GM15510 (cell line): Measurements from ENCODE around the gene PDE4D.

ENCODE experiments used
- POLR2A ChIP-seq: IDR thresholded peaks from 3 replicates; pipeline ENCODE4 v1.6.1; 2011; ENCODE audit warnings: borderline replicate concordance; ENCODE audit not compliant: insufficient read length; ENCODE audit errors: extremely low read depth

The PDE4D gene

DNA sequence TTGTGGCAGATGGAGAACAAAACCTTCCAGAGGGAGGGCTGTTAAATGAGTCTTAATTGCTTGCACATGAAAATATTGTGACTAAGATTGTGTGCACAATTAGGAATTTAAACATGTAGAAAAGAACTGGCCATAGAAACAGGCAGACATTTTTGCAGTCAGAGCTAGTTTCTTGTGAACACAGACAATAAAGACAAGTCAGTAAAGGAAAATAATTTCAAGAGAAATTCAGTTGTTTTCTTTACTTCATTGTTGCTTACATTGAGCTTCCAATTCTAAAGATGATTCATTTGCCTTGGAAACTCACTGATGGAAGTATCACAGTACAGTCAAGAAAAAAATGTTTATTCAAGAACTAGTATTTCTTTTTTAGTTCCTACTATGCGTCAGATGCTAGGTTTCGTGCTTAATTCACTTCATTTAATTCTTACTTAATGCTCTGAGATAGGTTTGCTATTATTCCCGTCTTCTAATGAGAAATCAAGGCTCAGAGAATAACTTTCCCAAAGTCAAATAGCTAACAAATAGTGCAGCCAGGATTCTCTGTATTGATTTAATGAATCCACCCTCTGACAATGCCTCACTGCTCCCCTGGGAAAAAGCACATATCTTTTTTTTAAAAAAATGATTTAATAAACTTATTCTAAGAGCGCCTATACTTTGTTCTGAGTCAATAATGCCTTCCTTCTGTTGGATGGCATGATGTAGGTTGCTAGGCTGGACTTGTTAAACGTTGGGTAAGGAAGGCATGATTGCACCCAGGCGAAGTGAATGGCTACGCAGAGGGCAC lies 729.3 kb downstream of the PDE4D start:
- TF ChIP-seq POLR2A: no peak

DNA sequence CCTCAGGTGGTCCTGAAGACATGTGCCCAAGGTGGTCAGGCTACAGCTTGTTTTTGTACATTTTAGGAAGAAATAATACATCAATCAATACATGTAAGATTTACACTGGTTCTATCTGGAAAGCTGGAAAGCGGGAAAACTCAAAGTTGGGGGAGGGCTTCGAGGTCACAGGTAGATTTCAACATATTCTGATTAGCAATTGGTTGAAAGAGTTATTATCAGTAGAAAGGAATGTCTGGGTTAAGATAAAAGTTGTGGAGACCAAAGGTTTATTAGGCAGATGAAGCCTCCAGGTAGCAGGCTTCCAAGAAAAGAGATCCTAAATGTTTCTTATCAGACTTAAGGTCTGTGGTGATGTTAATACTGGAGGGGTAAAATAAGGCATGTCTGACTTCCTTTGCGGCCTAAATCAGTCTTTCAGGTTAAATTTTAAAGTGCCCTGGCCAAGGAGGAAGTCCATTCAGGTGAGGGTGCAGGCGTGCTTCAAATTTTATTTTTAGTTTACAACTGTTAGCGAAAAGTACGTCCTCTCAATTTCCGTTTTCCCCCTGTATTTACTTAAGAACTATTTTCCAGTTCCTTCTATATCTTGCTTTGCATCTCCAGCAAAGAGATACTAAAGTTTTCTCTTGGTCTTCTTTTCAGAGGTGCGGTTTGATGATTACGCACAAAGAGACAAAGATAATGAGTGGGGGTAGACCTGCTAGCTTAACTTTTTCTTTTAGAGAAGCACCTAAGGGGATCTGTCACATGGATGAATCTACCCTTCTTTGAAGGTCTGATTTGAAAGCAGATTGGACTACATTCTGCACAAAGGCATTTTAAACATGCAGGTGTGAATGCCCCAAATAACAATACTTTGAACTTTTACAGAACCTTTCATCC lies 732.1 kb downstream of the PDE4D start:
- TF ChIP-seq POLR2A: no peak

DNA sequence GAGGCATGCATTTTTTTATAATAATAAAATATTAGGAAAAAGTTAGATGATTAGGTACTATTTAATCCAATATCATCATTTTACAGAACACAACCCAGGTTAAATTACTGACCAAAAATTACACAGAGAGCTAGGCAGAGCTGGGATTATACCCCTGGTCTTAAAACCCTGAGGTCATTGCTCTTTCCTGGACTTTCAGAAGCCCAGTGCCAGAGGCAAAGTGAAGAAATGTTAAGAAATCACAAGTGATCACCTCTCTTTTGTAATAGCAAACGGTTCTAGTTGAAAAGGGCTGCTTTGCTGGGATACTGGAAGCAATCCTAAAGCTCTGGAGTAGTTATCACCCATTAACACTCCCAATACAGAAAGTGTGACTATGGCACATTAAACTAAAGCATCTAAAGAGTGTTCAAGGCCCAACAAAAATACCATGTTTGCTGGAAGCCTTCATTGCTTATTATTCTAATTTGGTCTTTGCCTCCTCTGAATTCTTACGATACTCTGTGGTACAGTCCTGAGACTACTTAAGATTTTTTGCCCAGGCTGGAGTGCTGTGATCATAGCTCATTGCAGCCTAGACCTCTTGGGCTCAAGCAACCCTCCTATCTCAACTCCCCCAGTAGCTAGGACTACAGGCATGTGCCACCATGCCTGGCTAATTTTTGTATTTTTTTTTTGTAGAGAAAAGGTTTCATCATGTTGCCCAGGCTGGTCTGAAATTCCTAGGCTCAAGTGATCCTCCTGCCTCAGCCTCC lies 734.7 kb downstream of the PDE4D start:
- no peak for TF ChIP-seq POLR2A

DNA sequence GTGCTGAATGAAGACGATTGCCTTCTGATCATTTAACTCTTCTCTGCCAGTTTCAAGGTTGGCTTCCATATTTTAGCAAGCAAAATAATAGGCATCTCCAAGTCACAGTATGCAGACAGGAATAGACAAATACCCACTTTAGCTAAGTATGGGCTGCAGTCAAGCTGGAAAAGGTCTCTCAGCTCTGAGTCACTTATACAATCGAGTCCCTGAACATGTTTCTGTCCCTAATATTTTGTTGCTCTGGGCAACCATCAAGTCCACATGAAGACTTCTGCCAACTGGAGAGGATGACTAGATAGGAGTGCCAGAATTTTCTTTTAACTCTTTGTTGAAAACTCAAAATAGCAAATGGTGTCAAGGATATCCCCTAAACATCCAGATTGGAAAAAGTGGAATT lies 735.4 kb downstream of the PDE4D start:
- TF ChIP-seq POLR2A: no peak

DNA sequence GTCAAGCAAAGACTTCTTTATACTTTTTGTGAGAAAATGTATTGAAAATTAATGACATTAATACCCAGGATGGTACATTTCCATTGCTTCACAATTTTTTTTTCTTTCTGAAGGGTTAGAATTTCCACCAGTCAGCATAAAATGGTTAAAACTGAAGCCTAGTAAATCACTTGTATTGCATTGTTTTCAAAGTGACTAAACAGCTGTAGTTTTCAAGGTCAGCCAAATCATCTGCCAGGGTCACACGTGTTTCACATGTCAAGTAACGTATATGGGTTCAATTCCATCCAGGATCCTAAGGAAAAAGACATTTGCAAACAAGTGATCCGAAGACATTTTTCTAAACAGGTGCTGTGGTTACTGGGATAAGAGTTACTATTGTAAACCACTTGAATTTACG lies 736.5 kb downstream of the PDE4D start:
- no peak for TF ChIP-seq POLR2A

DNA sequence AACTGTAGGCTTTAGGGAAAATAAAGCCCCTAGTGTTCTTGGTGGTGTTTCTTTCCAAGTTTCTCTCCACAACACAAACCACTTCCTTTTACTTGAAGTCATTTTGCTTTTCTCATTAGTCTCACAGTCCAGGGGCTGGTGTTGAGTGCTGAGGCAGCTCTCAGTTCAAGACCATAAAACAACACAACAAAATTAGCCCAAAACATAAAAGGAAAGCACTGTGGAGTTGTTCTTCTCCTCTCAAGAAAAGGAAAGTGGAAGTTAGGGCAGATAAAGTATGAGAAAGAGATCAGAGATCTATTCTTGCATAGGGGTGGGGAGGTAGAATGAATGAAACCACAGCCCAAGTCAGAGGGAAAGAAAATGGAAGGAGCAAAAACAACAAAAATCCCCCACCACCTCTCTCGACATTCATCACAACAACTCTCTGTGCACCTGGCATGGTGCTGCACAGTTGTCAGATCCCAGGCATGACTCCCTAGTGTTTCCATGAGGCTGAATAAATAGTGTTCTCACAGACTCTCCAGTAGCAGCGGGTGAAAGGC lies 740.8 kb downstream of the PDE4D start:
- TF ChIP-seq POLR2A: no peak

DNA sequence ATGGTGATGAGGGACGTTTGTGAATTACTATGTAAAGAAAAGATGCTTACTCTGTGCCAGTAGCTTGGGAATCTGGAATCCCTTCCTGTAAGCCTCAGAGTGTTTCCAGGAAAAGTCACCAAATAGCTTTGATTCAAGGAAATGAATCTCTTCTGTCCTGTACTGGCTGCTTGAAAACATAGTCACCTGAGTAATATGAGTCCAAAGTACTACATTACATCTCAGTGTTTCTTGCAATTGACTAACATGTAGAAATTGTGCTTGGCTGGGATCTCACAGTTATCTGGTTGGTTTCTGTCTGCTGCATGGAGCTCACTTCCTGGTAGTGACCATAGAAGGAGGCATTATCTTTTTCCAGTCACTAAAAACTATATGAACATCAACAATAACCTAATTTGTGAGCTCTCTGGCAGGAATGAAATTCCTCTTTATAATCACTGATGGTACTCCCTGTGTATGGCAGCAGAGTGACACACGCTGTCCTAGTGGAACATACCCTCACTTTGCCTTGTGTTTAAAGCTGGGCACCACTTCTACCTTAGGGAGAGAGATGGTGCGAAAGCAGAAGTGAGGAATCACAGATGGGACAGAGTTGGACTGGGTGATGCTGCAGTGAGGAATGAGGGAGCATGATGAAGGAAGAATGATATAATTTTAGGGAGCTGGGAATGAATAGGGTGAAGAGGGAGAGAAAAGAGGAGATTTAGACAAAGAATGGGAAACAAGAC lies 742.2 kb downstream of the PDE4D start:
- no peak for TF ChIP-seq POLR2A

DNA sequence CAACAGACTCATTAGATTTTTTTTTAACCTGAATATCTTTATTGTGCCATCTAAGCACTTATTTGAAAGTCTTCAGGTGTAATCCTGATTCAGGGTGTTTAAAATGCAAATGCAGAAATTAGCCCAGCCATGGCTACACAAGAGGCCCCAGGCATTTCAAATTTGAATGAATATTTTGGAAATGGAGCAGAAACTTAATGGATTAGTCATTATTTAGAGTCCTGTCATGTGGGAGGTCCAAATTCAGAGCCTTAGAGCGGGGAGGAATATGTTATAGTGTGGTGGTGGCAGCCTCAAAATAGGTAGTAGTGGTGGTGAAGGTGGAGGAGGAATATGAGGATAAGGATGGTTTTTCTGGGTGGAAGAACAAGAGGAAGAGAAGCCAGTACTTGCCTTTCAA lies 743.7 kb downstream of the PDE4D start:
- no peak for TF ChIP-seq POLR2A

DNA sequence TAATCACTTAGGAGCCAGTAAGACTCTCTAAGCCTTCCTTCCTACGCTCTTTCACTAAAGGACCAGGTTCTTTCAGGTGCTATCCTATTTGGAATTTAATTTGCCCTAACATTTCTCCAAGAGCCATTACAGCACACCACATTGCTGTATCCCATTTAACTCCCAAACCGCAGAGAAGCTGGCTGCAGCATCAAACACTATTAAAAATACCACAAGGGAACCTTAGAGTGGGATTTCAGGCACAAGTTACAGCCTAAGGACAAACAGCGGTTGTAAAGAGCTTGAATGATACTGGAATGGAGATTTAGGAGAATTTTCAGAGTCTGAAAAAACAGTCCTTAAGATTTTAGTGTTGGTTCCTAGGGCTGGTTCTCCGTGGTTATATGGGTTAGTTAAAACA lies 744.3 kb downstream of the PDE4D start:
- TF ChIP-seq POLR2A: no peak

DNA sequence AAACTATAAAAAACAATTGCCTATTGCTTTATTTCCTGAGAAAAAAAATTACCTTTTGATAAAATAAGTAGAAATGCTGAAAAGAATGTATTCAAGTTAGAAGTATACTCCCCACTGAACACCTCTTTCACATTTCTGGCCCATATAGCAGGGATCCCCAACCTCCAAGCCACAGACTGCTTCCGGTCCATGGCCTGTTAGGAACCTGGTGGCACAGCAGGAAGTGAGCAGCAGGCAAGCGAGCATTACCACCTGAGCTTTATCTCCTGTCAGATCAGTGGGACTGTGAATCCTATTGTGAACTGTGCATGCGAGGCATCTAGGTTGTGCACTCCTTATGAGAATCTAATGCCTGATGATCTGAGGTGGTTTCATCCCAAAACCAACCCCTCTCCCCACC lies 746.8 kb downstream of the PDE4D start:
- TF ChIP-seq POLR2A: no peak

DNA sequence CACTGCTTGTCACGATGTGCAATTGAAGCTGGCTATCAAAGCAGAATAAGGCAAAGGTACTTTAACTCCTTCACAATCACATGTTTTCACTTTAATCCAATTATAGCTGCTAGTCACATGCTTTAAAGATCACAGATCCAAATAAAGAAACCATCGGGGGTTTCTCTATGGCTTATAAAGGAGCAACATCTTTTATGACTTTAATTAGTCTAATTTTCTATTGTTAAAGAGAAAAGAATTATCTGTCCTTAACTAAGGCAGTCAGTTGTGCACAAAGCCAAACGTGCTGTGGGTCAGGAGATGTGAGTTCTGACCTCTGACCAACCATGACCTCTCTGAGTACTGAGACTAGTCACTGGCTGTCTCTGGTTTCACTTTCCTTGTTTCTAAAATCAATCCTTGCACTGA lies 749.6 kb downstream of the PDE4D start:
- TF ChIP-seq POLR2A: no peak

DNA sequence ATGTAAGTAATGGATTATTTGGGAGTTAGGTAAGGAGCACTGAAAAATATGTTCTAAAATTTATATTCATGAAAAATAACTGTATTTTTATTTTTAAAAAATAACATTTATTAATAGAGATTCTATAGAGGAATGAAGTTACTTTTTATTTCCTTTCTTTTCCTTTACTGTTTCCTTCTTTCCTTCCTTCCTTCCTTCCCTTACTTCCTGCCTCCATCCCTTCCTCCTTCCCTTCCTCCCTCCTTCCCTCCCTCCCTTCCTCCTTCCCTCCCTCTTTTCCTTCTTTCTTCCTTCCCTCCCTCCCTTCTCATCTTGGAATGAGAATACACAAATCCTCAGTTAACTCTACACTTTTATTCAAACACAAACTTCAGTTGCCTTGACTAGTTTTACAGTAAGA lies 750.6 kb downstream of the PDE4D start:
- no peak for TF ChIP-seq POLR2A

DNA sequence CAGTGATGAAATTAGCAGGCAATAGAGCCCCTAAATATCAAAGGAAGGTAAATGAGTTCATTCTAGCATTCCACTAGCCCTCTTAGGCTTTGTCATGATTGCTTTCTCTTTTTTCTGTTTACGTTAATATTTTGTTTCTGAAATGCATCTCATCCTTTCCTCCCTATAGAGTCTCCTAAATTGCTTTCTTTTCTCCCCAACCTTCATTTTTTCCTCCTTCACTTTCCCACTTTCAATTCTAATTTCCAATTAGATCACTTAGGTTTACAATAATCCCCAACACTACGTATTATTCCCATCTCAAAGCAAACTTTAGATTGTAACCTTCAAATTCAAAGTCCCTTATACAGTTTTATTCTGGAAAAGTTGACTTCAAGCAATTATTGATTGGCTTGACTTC lies 751.4 kb downstream of the PDE4D start:
- TF ChIP-seq POLR2A: no peak

DNA sequence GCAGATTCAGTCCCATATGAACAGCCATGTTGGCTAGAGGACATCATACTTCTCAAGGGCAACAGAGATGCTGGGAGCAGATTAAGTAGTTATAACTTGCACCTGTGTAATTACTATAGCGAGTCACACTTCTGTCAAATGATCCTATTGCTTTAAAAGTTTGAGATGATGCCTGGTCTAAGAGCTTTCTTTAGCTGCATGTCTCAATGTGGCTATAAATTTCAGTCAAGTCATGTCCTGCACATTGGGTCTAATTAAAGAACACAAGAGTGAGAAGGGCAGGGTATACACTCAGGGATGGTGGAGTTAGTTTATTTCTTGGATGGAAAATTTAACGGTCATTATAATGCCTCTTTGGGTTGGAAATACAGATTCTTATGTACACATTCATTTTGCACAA lies 753.4 kb downstream of the PDE4D start:
- TF ChIP-seq POLR2A: no peak
